H1 (cell line): ENCODE measurements around the gene SPINT2. TPM values are rescaled to one million over a fixed set of nuclear protein-coding genes. Genes with fewer than 3 reads are reported as not detected.

Source experiments
- ATF2 ChIP-seq: IDR thresholded peaks from 2 replicates; pipeline ENCODE4 v1.6.1; 2012; ENCODE audit warnings: low read length, inconsistent platforms
- BACH1 ChIP-seq: IDR thresholded peaks from 2 replicates; pipeline ENCODE4 v1.6.1; 2012; ENCODE audit warnings: low read length, improper control_type of control experiment
- BRCA1 ChIP-seq: IDR thresholded peaks from 2 replicates; pipeline ENCODE4 v1.6.1; 2012; ENCODE audit warnings: low read depth, low read length, improper control_type of control experiment
- CHD1 ChIP-seq: IDR thresholded peaks from 2 replicates; pipeline ENCODE4 v1.6.1; 2012; ENCODE audit warnings: low read depth, low read length, improper control_type of control experiment
- EZH2 ChIP-seq: fragments of 200-600 bp; sonication (generic); IDR thresholded peaks from 2 replicates; pipeline ENCODE4 v1.7.1; 2012; ENCODE audit warnings: low read depth, mild to moderate bottlenecking, moderate library complexity, low read length, inconsistent platforms; ENCODE audit not compliant: severe bottlenecking
- GABPA ChIP-seq: IDR thresholded peaks from 2 replicates; pipeline ENCODE4 v1.6.1; 2011; ENCODE audit warnings: mild to moderate bottlenecking, low read length, moderate library complexity, borderline replicate concordance; ENCODE audit not compliant: insufficient read depth
- HDAC2 ChIP-seq, 2 experiments: fragments of 300-600 bp in 1 of 2; sonication (generic) in 1 of 2; IDR thresholded peaks; 2 replicates each; pipeline ENCODE4 v1.6.1; 2011 to 2012; ENCODE audit warnings: low read depth in 2 of 2, low read length in 2 of 2, mild to moderate bottlenecking in 2 of 2, moderate library complexity in 2 of 2, borderline replicate concordance in 1 of 2, inconsistent platforms in 1 of 2
- MAFK ChIP-seq: IDR thresholded peaks from 2 replicates; pipeline ENCODE4 v1.6.1; 2012; ENCODE audit warnings: low read depth, mild to moderate bottlenecking, improper control_type of control experiment, low read length
- NANOG ChIP-seq: IDR thresholded peaks from 2 replicates; pipeline ENCODE4 v1.6.1; 2011; ENCODE audit warnings: low read length, low read depth, mild to moderate bottlenecking, inconsistent platforms; ENCODE audit not compliant: insufficient read depth, poor library complexity, severe bottlenecking
- PHF8 ChIP-seq: fragments of 200-600 bp; sonication (generic); conservative IDR thresholded peaks from 2 replicates; pipeline ENCODE4 v1.7.1; 2012; ENCODE audit warnings: low read depth, mild to moderate bottlenecking, inconsistent platforms, low read length, moderate library complexity
- RAD21 ChIP-seq, 2 experiments: IDR thresholded peaks in 1 of 2; conservative IDR thresholded peaks in 1 of 2; 2 replicates each; pipeline ENCODE4 v1.6.1; 2011; ENCODE audit warnings: low read depth in 2 of 2, low read length in 2 of 2, improper control_type of control experiment in 1 of 2, inconsistent platforms in 1 of 2, mild to moderate bottlenecking in 1 of 2, moderate library complexity in 1 of 2
- SIN3A ChIP-seq, 2 experiments: IDR thresholded peaks in 1 of 2; conservative IDR thresholded peaks in 1 of 2; 2 replicates each; pipeline ENCODE4 v1.6.1; 2011 to 2012; ENCODE audit warnings: low read length in 2 of 2, improper control_type of control experiment in 1 of 2, low read depth in 1 of 2, mild to moderate bottlenecking in 1 of 2
- SIX5 ChIP-seq: IDR thresholded peaks from 2 replicates; pipeline ENCODE4 v1.6.1; 2011; ENCODE audit warnings: mild to moderate bottlenecking, low read depth, low read length
- SP2 ChIP-seq: IDR thresholded peaks from 2 replicates; pipeline ENCODE4 v1.6.1; 2012; ENCODE audit warnings: mild to moderate bottlenecking, low read length, inconsistent platforms
- SP4 ChIP-seq: IDR thresholded peaks from 2 replicates; pipeline ENCODE4 v1.6.1; 2012; ENCODE audit warnings: low read length, inconsistent platforms
- polyA plus RNA-seq, 7 experiments: library from polyadenylated mRNA; depleted of rRNA in 3 of 7; stranded (reverse) in 5 of 7; unstranded in 2 of 7; fragments of >200 nt in 5 of 7; fragments of 200-250 nt in 2 of 7; gene quantifications; 1 replicate in 5 of 7; 2 replicates in 1 of 7; 4 replicates in 1 of 7; pipeline versions ENCODE4 v1.2.1 to v1.2.3, GENCODE V29; 2011 to 2013; ENCODE audit warnings: missing spikeins in 2 of 7, mixed read lengths in 2 of 7
- total RNA-seq: library from RNA; stranded (reverse); fragmentation: NEBNext Ultra II Directional; extraction: Animal tissue kit (Norgen Biotek cat#: 25700); gene quantifications from 2 replicates; pipeline ENCODE4 v1.2.1, GENCODE V29; 2021

Gene SPINT2
- total and polyA plus RNA-seq, 2 of the 8 experiments (the other 6 are each of a cell fraction or from before 2014, with no cell fraction given): 294 to 296 TPM

DNA sequence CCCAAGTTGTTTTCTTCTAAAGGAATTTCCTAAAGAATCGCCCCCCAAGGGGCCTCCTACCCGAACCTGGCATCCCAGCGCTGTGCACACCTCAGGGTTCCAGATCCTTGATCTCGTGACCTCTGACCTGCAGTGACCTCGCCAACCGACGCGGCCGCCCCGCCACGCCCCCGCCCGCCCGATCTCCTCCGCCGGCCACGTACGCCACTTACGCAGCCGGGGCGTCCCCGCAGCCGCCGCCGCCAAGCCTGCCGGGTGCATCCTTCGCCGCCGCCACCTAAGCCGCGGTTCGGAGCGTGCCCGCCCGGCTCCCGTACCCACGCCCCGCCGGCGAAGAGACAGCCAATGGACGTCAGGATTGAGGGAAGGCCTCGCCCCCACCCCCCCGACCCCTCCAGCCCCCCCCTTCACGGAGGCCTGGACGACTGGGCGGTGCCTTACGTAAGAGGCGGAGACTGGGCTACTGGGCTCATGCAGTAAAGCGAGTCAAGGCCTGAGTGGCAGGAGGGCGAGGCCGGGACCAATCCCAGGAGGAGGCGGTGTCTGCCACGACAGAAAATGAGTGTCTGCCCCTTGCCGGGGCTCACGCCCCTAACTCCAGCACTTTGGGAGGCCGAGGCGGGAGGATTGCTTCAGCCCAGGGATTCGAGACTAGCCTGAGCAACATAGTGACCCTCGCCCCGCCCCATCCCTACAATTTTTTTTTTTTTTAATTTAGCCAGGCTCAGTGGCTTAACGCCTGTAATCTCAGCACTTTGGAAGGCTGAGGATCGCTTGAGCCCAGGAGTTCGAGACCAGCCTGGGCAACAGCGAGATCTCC, 51.5 kb downstream of the SPINT2 start, which contains the start of gene YIF1B (continued):
- TF ChIP-seq EZH2 (no peak), GABPA (no peak), BACH1 (no peak), NANOG (no peak), CHD1 (no peak), MAFK (no peak), HDAC2 (IDR thresholded peaks at IDR 0.05; ENCODE audit: borderline replicate concordance in 1 of 2, low read depth in 2 of 2, low read length in 2 of 2) (peak in 1 of 2 experiments; percentile 2; a peak in 1 of 4 replicates), ATF2 (no peak), SIN3A (conservative IDR thresholded peaks at IDR 0.05 in 1 of 2, IDR thresholded peaks at IDR 0.05 in 1 of 2; ENCODE audit: low read depth in 1 of 2, low read length in 2 of 2) (peak in 1 of 2 experiments; percentile 17; a peak in 2 of 4 replicates), RAD21 (IDR thresholded peaks at IDR 0.05 in 1 of 2, conservative IDR thresholded peaks at IDR 0.05 in 1 of 2; ENCODE audit: low read depth in 2 of 2, low read length in 2 of 2) (no peak), SIX5 (no peak), SP4 (no peak; the same call in 1 of the 2 replicates), SP2 (no peak), BRCA1 (no peak), PHF8 (no peak)
